GM21367 (cell line): ENCODE measurements around the gene ARHGAP22.

Experiments used
- ATAC-seq: cut with Tn5 transposase; IDR thresholded peaks from one replicate; pipeline ENCODE4 v1.9.1; 2021; ENCODE audit not compliant: unreplicated experiment

ARHGAP22 gene

GRCh38 chr10:48633381-48634197 lies 28.7 kb upstream of the ARHGAP22 start:
- ATAC-seq = no peak

GRCh38 chr10:48632166-48632565 lies 27.3 kb upstream of the ARHGAP22 start:
- ATAC-seq = no peak

GRCh38 chr10:48627984-48628609 lies 23.2 kb upstream of the ARHGAP22 start:
- no peak for ATAC-seq

GRCh38 chr10:48626986-48627731 lies 22.3 kb upstream of the ARHGAP22 start:
- ATAC-seq = no peak

- no peak for ATAC-seq
These were observed 21.6 kb upstream of the ARHGAP22 start for GRCh38 chr10:48626447-48626846.

GRCh38 chr10:48625826-48626134 lies 20.9 kb upstream of the ARHGAP22 start:
- ATAC-seq = no peak

- no peak for ATAC-seq
These were observed 18.8 kb upstream of the ARHGAP22 start for GRCh38 chr10:48623607-48624132.

- no peak for ATAC-seq
These were observed 18.1 kb upstream of the ARHGAP22 start for GRCh38 chr10:48623009-48623408.

- ATAC-seq = no peak
These were observed 15.8 kb upstream of the ARHGAP22 start for GRCh38 chr10:48620719-48621118.

GRCh38 chr10:48616436-48616835 lies 11.6 kb upstream of the ARHGAP22 start:
- ATAC-seq = no peak

- peak; percentile 70 for ATAC-seq
These were observed 9.9 kb upstream of the ARHGAP22 start for GRCh38 chr10:48614481-48615390.

GRCh38 chr10:48613016-48613415 lies 8.1 kb upstream of the ARHGAP22 start:
- ATAC-seq = no peak

- no peak for ATAC-seq
These were observed 7.5 kb upstream of the ARHGAP22 start for GRCh38 chr10:48612236-48612943.

GRCh38 chr10:48611133-48611532 lies 6.3 kb upstream of the ARHGAP22 start:
- no peak for ATAC-seq

GRCh38 chr10:48610585-48611093 lies 5.8 kb upstream of the ARHGAP22 start:
- ATAC-seq = no peak

- ATAC-seq = no peak
These were observed 5.2 kb upstream of the ARHGAP22 start for GRCh38 chr10:48609899-48610584.

- ATAC-seq = no peak
These were observed 4.6 kb upstream of the ARHGAP22 start for GRCh38 chr10:48609441-48609840.

GRCh38 chr10:48608976-48609375 lies 4.1 kb upstream of the ARHGAP22 start:
- no peak for ATAC-seq

GRCh38 chr10:48608279-48608681 lies 3.4 kb upstream of the ARHGAP22 start:
- peak; percentile 85 for ATAC-seq
